A172 (cell line): ENCODE measurements around the gene CPNE6. TPM values are rescaled to one million over a fixed set of nuclear protein-coding genes. Genes with fewer than 3 reads are reported as not detected.

Experiments
- DNase-seq: peaks from one replicate; pipeline ENCODE4 v3.0.0-alpha.2; 2015; ENCODE audit warnings: low spot score
- total RNA-seq: library from RNA; depleted of rRNA; stranded (reverse); fragments of >200 nt; shearing (Covaris generic); gene quantifications from 2 replicates; pipeline ENCODE4 v1.2.3, GENCODE V29; 2014

The CPNE6 gene
- total RNA-seq, 1 experiment from 2014 or later, result not detected

DNA sequence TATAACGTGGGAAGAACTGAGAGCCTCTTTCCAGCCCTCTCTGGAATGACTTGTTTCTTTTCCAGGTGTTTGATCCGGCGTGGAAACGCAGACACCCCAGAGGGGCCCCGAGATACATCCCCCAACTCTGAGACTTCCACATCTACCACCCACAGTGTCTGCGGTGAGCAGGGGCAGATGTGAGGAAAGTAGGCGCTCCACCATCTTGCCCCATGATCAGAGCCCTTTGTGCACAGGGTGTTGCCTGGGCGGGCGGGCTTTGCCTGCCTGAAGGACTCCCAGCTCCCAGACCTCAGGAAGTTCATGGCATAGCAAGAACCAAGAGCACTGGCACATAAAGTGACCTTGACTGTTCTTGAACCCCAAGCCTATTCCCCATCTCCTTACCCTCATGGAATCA is 16.7 kb upstream of the CPNE6 start:
- no peak for DNase-seq

DNA sequence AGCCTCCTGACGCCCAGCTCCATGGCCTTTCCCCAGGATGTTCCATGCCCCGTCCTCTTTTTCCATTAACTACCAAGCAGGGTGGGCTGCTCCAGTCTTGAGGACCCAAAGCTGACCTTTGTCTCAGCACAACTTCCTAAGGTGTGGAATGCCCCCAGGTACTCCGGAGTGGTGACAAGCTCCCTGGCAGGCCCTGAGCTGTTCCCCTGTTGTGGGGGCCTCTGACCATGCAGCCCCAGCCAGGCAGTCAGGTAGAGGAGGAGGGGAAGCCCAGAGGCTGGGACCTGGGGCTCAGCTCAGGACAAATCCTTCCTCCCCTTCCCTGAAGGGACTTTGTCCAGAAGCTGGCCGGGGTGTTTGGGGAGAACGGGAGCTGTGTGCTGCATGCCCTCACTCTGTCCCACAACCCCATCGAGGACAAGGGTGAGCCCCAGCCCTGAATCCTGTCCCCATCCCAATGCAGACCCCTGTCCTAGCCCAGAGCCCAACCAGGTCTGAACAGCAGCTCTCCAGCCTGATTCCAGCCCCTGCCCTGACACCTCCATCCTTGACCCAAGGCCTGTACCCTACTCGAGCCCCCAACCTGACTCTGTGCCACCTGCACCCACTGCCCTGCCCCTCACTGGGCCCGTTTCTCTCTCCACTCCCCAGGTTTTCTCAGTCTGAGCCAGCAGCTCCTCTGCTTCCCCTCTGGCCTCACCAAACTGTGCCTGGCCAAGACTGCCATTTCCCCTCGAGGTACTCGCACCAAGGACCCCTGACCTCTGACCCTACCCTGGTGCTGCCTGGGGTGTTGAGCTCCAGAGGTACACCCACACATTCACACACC is 15.2 kb upstream of the CPNE6 start:
- DNase-seq, result no peak

DNA sequence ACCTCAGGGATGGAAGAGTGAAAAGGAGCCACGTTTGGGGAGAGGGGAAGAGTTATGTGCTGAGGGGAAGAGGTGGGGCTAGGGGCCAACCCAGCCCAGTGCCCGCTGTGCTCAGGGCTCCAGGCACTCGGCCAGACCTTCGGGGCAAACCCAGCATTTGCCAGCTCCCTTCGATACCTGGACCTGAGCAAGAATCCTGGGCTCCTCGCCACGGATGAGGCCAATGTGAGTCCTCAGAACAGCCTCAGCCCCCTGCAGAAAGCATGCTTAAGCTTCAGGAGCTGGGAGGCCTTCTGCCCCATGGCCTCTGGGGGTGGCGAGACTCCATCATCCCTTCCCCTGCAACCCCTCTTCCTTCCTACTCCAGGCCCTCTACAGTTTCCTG is 14.6 kb upstream of the CPNE6 start:
- no peak for DNase-seq

DNA sequence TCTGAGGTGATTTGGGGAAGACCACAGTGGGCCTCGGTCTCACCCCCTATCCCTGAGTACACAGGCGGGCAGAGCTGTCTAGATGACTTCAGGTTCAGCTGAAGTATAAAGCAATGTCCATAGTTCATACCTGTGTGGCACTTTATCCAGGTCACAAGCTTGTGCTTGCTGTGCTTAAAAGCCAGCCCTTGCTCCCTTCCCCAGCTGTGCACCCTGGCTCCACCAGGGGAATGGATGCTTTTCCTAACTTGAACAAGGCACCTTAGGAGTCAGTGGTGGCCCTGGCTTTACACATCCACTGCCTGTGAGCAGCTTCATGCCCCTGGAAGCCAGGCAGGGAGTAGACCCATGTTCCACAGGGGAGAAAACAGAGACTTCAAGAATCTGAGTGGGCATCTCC is 14.1 kb upstream of the CPNE6 start:
- DNase-seq, result no peak

DNA sequence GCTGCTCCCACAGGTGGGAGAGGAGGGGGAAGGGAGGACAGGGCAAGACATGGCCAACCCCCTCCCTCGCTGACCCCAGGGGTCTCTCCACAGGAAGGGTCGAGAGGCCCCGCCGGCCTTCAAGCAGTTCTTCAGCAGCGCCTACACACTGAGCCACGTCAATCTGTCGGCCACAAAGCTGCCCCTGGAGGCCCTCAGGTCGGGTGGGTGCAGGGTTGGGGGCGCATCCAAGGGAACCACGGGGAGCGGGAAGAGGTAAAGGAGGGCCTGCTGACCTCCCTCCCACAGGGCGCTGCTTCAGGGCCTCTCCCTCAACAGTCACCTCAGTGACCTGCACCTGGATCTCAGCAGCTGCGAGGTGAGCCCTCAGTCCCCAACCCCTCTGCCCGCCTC is 13.5 kb upstream of the CPNE6 start:
- no peak for DNase-seq

DNA sequence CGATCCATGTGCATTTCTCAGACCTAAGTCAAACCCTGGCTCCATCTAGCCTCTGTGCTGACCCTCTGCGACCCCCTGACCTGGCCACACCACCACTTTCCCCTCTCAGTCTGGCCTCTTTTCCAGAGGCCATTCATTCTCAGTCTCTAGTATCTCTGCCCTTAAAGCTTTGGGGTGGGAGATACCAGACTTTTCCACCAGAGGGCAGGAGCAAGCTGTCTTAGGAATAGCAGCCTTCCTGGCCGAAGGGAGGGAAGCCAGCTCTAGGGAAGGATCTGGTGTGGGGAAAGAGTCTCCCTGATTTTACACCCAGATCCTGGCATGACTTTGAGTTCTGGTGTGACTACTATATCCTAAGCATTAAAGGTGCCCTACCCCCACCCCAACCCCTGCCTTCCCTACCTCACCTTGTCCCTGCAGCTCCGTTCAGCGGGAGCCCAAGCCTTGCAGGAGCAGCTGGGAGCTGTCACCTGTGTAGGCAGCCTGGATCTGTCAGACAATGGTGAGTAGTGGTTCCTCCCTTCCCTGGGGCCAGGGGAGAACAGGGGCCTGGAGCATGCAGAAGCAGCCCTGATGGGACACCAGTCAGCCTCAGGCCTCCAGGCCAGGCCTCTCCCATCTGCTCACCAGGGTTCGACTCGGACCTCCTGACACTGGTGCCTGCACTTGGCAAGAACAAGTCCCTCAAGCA is 13.0 kb upstream of the CPNE6 start:
- DNase-seq, result peak; percentile 21

DNA sequence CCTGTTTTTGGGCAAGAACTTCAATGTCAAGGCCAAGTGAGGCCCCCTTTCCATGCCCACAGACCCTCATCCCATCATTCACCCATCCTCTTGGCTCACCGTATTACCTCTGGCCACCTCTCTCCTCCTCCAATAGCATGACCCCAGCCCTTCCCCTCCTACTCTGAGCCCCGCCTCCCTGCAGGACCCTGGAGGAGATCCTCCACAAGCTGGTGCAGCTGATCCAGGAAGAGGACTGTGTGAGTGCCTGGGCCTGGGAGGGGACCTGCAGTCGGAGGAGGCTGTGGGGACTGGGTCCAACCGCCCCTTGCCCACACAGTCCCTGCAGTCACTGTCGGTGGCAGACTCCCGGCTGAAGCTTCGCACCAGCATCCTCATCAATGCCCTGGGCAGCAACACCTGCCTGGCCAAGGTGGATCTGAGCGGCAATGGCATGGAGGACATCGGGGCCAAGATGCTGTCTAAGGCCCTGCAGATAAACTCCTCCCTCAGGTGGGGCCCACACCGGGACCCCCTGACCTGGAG is 12.3 kb upstream of the CPNE6 start:
- no peak for DNase-seq

DNA sequence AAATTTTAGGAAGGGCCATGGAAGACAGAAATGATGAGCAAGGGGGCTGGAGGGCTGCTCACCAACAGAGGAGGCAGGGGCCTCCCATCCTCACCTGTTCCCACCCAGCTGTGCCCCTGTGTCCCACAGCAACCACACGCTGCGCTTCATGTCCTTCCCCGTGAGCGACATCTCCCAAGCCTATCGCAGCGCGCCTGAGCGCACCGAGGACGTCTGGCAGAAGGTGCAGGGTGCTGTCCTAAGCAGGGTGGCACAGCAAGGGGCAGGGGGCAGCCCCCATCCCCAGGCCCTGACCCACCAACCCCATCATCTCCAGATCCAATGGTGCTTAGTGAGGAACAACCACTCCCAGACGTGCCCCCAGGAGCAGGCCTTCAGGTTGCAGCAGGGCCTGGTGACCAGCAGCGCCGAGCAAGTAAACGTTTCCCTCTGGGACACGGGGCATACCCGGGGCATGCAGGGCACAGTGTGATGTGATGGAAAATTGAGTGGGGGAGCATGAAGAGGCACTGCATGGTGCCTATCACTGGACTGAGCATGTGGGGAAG is 11.4 kb upstream of the CPNE6 start:
- no peak for DNase-seq

DNA sequence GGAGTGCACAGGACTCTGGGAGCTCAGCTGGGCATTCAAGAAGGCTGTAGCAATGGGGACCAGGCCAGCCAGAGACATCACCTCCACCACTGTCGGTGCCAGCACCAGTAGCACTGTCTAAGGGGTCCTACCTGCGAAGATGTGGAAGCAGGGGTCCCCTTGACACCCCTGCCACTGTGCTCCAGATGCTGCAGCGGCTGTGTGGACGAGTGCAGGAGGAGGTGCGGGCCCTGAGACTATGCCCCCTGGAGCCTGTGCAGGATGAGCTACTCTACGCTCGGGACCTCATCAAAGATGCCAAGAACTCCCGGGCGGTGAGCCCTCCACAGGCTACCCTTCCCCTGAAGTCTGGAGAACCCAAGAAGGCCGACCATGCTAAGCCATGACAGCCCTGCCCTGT is 10.9 kb upstream of the CPNE6 start:
- DNase-seq, result no peak

DNA sequence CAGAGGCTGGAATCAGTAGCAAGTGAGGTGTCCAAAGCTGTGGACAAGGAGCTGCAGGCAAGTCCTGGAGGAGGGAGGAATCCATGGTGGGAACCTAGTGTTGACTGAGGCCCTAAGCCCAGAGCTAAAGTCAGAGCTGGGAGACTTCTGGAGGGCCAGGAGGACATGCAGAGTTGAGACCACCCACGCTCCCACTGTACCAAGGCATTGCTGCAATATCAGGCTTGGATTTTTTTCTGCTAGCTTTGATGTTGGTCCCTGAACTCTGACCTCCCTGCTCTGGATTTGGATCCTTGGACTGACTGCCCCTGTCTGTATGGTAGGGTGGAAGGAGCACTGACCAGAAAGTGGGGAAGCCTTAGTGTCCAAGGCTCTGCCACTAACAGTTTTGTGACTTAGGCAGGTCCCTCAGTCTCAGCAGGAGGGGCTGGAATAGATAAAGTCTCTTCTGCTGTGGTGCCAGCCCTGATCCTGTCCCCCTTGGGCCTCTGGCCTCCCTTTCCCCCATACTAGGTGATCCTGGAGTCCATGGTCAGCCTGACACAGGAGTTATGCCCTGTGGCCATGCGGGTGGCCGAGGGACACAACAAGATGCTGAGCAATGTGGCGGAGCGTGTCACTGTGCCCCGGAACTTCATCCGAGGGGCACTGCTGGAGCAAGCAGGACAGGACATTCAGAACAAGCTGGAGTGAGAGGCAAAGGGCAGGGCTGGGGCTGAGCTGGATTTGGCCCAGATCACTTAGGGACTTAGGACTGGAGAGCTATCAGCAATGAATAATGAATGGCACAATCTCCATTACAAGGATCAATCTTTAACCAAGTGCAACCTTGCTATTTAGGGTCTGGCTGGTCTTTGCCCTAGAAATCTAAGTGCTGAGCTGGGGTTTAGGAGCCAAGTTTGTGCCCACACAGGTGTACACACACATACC is 10.1 kb upstream of the CPNE6 start:
- DNase-seq, result no peak

DNA sequence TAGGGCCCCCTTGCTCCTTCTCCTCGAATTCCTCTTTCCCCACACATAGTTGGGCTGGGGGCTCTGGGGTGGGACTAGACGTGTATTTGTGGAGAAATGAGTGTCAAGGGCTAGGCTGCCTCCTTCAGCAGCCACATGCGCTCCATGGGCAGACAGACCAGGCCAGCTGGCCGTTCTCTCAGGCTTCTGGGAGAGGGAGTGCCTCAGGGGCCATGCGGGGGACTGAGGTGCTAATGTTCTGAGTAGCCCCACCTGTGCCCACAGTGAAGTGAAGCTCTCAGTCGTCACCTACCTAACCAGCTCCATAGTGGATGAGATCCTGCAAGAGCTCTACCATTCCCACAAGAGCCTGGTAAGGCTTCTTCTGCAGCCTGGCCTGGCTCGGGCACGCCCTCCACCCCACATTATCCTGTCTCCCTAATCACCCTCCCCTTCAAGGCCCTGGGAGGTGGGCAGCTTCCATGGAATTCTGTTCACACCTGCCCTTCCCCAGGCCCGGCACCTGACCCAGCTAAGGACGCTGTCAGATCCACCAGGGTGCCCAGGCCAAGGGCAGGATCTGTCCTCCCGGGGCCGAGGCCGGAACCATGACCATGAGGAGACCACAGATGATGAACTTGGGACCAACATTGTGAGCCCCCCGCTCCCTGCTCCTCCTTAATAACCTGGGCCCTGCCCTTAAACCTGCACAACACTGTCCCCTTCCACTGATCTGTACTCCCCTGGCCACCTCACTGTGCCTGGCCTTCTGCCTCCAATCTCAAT is 9.0 kb upstream of the CPNE6 start:
- DNase-seq, result no peak

DNA sequence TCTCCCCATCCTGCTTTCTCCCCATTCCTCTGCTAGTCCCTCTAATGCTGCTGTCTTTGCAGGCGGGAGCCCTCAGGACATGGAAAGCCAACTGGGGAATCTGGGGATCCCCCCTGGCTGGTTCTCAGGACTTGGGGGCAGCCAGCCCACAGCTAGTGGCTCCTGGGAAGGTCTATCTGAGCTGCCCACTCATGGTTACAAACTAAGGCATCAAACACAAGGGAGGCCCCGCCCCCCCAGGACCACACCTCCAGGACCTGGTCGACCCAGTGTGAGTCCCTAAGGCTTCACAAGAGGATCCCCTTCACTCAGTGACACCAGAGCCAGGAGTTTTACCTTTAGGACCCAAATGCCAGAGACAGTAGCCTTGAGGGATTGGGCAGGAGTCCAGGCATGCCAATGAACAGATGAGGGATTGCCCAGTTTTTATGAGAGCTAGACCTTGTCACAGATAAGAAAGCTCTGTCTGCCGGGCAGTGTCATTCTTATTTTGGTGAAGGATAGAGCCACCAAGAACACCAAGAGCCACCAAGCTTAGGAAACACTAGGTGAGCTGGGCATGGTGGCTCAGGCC is 8.0 kb upstream of the CPNE6 start:
- DNase-seq, result no peak

DNA sequence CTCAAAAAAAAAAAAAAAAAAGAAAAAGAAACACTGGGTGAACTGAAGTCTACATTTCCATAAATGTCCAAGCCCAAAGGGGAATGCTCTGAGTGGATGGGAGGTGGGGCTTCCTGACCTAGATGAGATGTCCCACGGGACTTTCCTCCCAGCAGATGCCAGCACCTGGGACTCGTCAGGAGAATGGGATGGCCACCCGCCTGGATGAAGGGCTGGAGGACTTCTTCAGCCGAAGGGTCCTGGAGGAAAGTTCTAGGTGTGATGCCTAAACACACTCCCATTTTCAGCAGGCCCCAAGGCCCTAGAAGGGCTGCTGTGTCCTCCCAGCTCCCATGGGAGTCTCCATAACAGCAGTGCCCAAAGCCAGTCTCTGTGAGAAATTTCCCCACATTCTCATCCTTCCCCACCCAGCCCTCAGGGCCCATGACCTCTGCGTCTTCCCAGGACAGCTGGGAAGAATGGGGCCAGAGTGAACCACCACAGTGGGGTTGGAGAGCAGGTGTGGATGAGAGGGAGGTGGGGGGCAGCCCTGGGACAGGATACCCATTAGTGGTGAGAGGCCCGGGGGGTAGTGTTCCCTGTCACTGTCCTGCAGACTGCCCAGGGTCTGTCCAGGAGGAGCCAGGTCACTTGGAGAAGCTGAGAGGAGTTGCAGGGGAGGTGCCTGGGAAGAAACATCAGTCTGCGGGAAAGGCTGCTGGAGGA is 7.1 kb upstream of the CPNE6 start:
- no peak for DNase-seq

DNA sequence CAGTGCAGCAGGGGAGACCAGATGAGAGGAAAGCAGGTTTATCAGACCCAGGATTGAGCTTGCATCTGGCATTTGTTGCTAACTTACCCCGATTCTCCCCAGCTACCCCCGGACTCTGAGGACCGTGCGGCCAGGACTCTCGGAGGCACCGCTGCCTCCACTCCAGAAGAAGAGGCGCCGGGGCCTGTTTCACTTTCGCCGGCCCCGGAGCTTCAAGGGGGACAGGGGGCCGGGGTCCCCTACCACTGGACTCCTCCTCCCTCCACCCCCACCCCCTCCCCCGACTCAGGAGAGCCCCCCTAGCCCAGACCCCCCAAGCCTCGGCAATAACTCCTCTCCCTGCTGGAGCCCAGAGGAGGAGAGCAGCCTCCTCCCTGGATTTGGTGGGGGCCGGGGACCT is 6.5 kb upstream of the CPNE6 start:
- no peak for DNase-seq

DNA sequence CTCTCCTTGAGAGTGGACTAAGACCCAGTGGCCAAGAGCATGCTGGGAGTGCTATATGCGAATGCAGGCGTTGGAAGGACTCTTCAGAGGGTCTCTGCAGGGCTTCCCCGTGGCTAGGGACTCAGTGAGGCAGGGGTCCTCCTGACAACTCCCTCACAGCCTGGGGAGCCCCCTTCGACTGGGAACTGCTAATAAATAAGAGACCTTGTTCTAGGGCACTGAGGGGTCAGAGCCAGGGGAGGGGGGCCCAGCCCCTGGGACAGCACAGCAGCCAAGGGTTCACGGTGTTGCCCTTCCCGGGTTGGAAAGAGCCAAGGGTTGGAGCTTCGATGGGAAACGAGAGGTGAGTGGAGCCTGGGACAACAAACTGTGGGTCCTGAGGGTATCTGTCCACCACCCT is 6.0 kb upstream of the CPNE6 start:
- no peak for DNase-seq

DNA sequence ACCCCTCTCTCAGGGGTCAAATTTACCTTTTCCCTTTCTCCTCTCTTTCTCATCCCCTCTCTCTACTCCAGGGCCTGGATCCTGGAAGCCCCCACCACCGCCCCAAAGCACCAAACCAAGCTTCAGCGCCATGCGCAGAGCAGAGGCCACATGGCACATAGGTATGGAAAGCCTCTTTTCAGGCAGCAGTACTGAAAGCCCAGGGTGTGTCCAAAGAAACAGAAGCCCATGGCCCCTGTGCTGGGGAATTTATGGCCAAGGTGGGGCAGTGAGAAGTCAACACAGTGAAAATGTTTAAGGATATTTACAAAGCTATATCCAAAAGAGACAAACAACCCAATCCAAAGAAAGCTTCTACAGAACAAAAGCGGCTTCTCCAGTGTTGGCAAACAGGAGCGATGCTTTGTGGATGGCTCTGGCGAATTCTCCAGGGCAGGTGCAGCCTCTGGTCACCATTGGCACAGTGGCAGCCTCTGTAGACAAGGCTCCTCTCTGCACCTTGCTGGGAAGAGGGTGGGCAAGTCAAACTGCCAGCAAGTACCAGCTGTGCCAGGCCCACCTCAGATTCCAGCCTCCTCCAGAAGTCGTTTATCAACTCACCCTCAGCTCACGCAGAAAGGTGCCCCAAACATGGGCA is 4.7 kb upstream of the CPNE6 start:
- DNase-seq, result no peak

DNA sequence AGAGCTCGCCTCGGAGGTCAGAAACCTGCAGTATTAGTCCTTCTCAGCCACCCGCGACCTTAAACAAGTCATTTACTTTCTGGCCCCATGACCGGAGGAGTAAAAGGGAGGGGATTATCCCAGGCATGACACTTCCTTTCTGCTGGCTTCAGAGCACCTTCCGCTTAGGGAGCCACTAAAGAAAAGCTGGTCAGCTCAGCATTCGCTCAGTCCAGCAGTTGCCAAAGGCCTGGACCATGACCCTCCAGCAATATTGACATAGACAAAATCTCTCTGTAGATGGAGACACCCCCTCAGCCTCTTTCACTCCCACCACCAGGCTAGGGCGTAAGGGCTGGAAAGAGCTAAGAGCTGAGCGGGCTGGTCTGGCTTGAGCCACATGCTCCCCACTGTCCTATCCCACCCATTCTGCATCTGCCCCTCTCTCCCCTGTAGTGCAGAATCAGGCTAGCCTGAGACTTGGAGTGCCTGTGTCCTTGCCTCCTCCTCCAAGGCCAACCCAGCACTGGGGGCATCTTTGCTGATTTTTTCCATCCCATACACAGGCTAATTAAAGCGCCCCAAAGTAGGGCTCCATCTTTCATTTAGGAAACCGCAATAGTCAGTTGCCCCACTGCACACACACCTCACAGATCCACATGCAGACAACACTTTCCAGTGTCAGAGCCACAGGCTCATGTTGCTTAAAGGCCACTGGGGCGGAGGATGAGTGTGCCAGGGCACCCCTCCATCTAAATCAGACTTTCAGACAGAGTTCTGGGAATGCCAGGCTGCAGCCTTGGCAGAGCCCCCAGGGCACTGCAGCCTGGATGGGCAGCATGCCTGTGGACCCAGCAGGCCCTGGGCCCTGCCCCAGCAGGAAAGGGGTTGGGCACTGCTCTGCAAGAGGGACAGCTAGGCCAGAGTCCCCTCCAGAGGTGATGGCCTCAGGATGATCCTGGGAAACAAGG is 4.0 kb upstream of the CPNE6 start:
- DNase-seq, result no peak

DNA sequence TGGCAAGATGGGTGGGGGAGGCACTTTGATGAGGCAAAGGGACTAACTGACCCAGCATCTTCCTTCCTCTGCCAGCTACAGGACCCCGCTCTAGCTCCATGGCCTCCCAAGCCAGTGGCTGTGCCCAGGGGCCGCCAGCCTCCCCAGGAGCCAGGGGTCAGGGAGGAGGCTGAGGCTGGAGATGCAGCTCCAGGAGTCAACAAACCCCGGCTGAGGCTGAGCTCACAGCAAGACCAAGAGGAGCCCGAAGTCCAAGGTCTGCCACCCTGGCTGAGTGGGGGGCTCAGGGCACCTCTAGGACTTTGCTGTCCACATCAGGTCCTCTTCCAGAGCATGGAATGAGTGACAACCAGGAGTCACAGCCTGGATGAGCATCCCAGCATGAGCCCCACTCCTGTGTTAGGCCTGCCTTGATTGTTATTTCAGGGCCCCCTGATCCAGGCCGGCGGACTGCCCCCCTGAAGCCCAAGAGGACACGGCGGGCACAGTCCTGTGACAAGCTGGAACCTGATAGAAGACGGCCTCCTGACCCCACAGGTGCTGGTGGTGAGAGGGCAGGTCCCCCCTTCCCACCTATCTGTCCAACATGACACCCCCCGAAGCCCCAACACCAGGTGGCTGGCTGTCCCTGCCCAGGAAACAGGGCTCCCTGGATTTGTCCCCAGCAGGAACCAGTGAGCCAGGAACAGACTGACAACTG is 2.5 kb upstream of the CPNE6 start:
- no peak for DNase-seq
